Fibroblast of mammary gland (primary cell): ENCODE data around the gene RPL4.

Source experiments
- DNase-seq: peaks from one replicate; pipeline ENCODE4 v3.0.0-alpha.2; 2010; ENCODE audit warnings: low read depth
- H3K4me3 ChIP-seq: 2 replicates; pipeline ENCODE4 v1.5.1; 2011; ENCODE audit warnings: low read depth, mild to moderate bottlenecking, low read length, moderate library complexity; ENCODE audit not compliant: control insufficient read depth
- CTCF ChIP-seq: conservative IDR thresholded peaks from 2 replicates; pipeline ENCODE4 v1.5.1; 2011; ENCODE audit warnings: low read depth, low read length, inconsistent platforms; ENCODE audit not compliant: control insufficient read depth, insufficient read depth

RPL4 gene

DNA sequence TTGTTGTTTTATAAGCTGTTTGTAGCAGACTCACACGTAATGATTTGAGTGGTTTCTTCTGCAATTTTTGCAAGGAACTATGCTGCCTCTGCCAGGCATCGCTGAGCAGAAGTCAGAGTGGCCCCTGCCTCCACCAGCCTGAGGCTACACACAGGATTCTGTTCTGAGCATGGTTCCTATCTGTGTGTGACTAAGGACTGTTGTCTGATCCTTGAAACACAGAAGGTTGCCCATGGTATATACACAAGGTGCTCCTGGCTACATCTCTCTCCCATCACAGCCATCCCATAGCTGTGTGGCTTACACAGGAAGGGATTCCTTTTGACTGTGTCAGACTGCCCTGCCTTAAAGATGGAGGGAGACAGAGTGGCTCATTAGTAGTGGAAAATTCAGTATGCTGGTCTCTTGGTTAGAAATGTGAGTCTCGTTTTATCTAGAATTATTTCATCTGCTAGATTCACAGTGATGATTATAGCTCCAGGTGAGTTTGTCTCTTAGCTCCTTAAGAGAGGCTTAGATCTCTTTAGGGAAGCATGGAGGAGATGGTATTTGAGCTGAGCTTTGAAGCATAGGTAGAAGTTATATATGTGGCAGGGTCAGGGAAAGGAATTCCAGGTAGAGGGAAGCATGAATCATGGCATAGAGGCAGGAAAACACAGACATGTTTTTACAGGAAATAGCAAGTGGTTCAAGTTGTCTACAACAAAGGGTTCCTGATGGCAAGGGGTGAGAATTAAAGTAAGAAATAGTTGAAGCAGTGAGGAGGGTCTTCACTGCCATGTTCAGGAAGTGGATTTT, 44.6 kb downstream of the RPL4 start:
- TF ChIP-seq CTCF, result no peak
- no peak overlapping the region for H3K4me3 ChIP-seq
- DNase-seq, result no peak

DNA sequence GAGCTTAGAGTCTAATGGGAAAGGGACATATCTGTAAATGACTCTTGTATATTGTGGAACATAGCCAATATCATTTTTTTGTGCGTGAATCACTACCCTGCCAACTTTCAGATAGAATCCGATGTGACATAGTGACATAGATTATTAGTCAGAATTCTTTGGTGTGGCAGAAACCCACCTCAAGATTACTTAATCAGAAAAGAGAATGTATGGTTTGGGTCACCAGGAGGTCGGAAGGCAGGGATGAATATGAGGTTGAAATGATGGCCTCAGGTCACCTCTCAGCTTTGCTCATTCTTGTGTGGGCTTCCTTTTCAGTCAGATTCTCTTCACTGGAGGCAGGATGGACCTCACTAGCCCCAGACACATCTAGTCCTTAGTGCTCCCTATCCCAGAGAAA, 48.4 kb downstream of the RPL4 start:
- no peak overlapping the region for H3K4me3 ChIP-seq
- TF ChIP-seq CTCF, result no peak

GRCh38 chr15:66454143-66454542, 50.5 kb downstream of the RPL4 start:
- peak; percentile 51 for DNase-seq
- TF ChIP-seq CTCF, result no peak
- H3K4me3 ChIP-seq, result no peak overlapping the region

More for the DNA sequence above, 48.4 kb downstream of the RPL4 start:
- peak; percentile 33 for DNase-seq

GRCh38 chr15:66452971-66453580, 51.6 kb downstream of the RPL4 start:
- TF ChIP-seq CTCF, result no peak
- no peak overlapping the region for H3K4me3 ChIP-seq
- DNase-seq, result no peak

DNA sequence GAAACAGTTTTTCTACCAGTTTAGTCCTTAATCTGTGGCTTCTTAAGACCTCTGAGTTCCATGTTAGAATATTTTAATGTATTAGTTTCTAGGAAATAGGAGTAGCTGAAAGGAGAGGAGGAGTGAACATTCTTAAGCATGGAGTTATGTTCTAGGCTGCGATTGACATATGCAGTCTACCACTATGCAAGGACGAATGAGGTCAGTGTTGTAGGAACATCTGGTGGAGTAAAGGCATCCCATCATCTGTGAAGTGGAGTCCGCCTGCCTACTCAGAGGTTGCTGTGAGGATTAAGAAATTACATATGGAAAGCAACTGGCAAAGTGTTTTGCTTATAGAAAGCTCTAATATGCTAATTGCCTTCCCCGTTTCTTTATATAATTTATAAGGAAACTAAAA, 52.2 kb downstream of the RPL4 start:
- no peak for TF ChIP-seq CTCF
- DNase-seq, result peak; percentile 18

More for the DNA sequence above, 52.2 kb downstream of the RPL4 start:
- no peak overlapping the region for H3K4me3 ChIP-seq
